Stimulated activated naive CD8-positive, alpha-beta T cell treated with anti-CD3 and anti-CD28 coated beads, Interleukin-15, amount 100 ng/mL, for 72 hours (primary cell): ENCODE data around the gene NEB.

Experiments
- ATAC-seq: fragments of 150-1000 bp; cut with Tn5 transposase; 2 replicates; pipeline ENCODE4 v1.10.0; 2021; ENCODE audit warnings: mild to moderate bottlenecking, moderate library complexity
- DNase-seq, 2 donors: peaks; one replicate each; pipeline ENCODE4 v3.0.0; 2021 to 2022
- H3K27ac Mint-ChIP-seq, 2 donors: one replicate each; pipeline ENCODE4 v1.8.0; 2022; ENCODE audit warnings: mild to moderate bottlenecking in 2 of 2, mixed read lengths in 2 of 2, moderate library complexity in 2 of 2
- H3K27me3 Mint-ChIP-seq: one replicate; pipeline ENCODE4 v1.8.0; 2022; ENCODE audit warnings: mixed read lengths
- H3K4me1 Mint-ChIP-seq: one replicate; pipeline ENCODE4 v1.8.0; 2022; ENCODE audit warnings: mild to moderate bottlenecking, mixed read lengths
- H3K4me3 Mint-ChIP-seq, 2 donors: one replicate each; pipeline ENCODE4 v1.8.0; 2022; ENCODE audit warnings: mild to moderate bottlenecking in 2 of 2, mixed read lengths in 2 of 2, moderate library complexity in 1 of 2
- H3K9me3 Mint-ChIP-seq, 2 donors: one replicate each; pipeline ENCODE4 v1.8.0; 2022; ENCODE audit warnings: mixed read lengths in 2 of 2

NEB gene

DNA sequence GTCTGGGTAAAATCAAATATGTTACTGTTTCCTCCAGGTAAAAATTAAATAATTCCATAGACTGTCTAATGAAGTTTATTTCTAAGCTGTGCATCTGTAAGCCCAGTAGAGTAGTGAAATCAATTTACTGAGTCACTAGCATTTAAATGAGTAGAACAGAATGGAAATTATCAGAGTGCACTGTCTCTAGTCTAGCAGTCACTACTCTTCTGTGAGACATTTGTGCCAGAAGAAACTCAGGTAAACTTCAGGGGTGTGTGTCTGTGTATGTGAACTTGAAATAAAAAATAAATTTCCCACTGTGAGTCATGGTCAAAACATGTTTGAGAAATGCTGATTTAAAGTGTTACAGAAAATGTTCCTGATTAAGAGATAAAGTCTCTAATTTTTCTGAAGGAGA is 178.2 kb downstream of the NEB start:
- Mint-ChIP-seq H3K27me3 (peaks cover 13% of the 10 kb centered on the region), H3K9me3 (peaks cover 6 to 18% of the 10 kb centered on the region in 2 donors), H3K27ac (no peak overlapping the region), H3K4me1 (no peaks in the 10 kb centered on the region), H3K4me3 (no peak overlapping the region)
- ATAC-seq (no peak), DNase-seq (no peak)

DNA sequence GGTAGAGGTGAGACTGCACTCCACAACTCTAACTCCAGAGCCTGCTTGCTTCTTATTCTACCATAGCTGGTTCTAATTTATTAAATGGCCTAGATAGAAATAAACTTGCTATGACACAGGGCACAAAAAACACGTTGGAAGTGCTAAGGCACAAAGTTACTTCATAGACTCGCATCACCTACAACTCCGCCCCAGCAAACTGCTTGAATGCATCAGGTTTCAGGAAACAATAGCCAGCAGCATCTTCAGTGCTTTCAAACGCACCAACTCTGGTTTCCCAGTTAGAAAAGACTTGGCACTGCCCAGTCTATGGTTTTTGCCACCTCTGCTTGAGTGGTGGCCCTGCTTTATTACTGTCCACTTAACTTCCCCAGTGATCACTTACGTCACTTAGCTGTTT is 182.0 kb downstream of the NEB start:
- no peak overlapping the region for H3K27ac Mint-ChIP-seq
- H3K4me1 Mint-ChIP-seq, result no peaks in the 10 kb centered on the region
- DNase-seq (no peak), ATAC-seq (no peak)
- peaks cover 6 to 10% of the 10 kb centered on the region in 2 donors for H3K9me3 Mint-ChIP-seq
- H3K4me3 Mint-ChIP-seq, result no peak overlapping the region
- peaks cover 13% of the 10 kb centered on the region for H3K27me3 Mint-ChIP-seq

DNA sequence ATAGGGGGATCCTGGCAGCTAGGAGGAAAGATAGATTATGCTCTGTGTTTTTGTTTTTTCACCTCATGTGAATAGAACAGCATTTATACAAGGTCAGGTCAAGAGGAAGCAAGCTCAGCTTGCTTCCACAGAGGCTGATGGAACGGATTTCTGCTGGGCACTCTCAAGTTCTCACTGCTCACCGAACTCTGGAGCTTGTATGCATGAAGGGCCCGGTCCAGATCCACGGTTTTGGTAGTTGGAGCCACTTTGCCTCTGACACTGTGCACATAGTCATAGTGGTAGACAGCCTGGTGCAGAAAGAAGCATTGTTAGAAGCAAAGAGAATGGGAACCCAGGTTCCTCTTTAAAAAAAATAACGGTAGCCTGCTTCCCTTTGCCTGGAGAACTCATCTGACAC is 182.7 kb downstream of the NEB start:
- Mint-ChIP-seq H3K9me3 (peaks cover 2 to 3% of the 10 kb centered on the region in 2 donors), H3K27me3 (peaks cover 6% of the 10 kb centered on the region), H3K4me3 (no peak overlapping the region), H3K27ac (no peak overlapping the region), H3K4me1 (no peaks in the 10 kb centered on the region)
- ATAC-seq, result no peak
- no peak for DNase-seq

- Mint-ChIP-seq H3K27me3 (no peaks in the 10 kb centered on the region), H3K4me1 (no peaks in the 10 kb centered on the region), H3K27ac (no peak overlapping the region), H3K9me3 (no peaks in the 10 kb centered on the region), H3K4me3 (no peak overlapping the region)
- DNase-seq (no peak), ATAC-seq (no peak)
Measured at GRCh38 chr2:151549191-151549590, 185.1 kb downstream of the NEB start.

DNA sequence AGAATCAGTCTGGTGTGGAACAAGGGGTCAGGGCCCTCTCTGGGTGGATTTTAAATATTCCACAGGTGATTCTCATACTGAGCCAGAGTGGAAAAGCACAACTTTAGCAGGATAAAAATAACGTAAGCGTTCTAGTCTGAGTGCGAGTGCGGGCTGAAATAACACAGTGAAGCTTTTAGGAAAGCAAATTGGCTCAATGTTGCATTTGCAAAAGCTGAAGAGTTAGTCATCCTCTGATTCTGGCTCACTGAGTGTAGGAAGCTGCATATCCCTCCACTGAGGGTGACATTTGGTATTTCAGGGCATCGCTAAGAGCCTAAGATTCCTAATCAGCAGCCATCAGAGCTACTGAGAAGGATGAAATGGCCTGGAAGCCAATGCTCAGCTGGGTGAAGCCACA is 189.8 kb downstream of the NEB start:
- Mint-ChIP-seq H3K27me3 (no peaks in the 10 kb centered on the region), H3K27ac (no peak overlapping the region), H3K4me1 (no peaks in the 10 kb centered on the region), H3K9me3 (no peaks in the 10 kb centered on the region), H3K4me3 (no peak overlapping the region)
- DNase-seq, result no peak
- no peak for ATAC-seq

GRCh38 chr2:151543876-151544275 is 190.4 kb downstream of the NEB start:
- DNase-seq (no peak), ATAC-seq (no peak)
- Mint-ChIP-seq H3K4me3 (no peak overlapping the region), H3K4me1 (no peaks in the 10 kb centered on the region), H3K9me3 (no peaks in the 10 kb centered on the region), H3K27ac (no peak overlapping the region), H3K27me3 (no peaks in the 10 kb centered on the region)

- no peaks in the 10 kb centered on the region for H3K9me3 Mint-ChIP-seq
- no peak overlapping the region for H3K4me3 Mint-ChIP-seq
- ATAC-seq (no peak), DNase-seq (no peak)
- H3K27me3 Mint-ChIP-seq, result no peaks in the 10 kb centered on the region
- peak overlapping the region in 1 of 2 donors; percentile 33 for H3K27ac Mint-ChIP-seq
- H3K4me1 Mint-ChIP-seq, result no peaks in the 10 kb centered on the region
Measured at GRCh38 chr2:151534001-151534400, 200.3 kb downstream of the NEB start.

GRCh38 chr2:151533127-151533526 is 201.1 kb downstream of the NEB start:
- H3K4me1 Mint-ChIP-seq, result no peaks in the 10 kb centered on the region

GRCh38 chr2:151526572-151527090 is 207.6 kb downstream of the NEB start:
- no peaks in the 10 kb centered on the region for H3K9me3 Mint-ChIP-seq
- H3K27me3 Mint-ChIP-seq, result no peaks in the 10 kb centered on the region
- ATAC-seq, result no peak
- H3K4me3 Mint-ChIP-seq, result no peak overlapping the region
- H3K4me1 Mint-ChIP-seq, result no peaks in the 10 kb centered on the region
- peak overlapping the region in 1 of 2 donors; percentile 42 for H3K27ac Mint-ChIP-seq
- DNase-seq, result no peak

More at GRCh38 chr2:151533127-151533526, 201.1 kb downstream of the NEB start:
- Mint-ChIP-seq H3K27me3 (no peaks in the 10 kb centered on the region), H3K27ac (no peak overlapping the region), H3K4me3 (no peak overlapping the region), H3K9me3 (no peaks in the 10 kb centered on the region)
- ATAC-seq (no peak), DNase-seq (no peak)

- Mint-ChIP-seq H3K4me1 (no peaks in the 10 kb centered on the region), H3K4me3 (no peak overlapping the region), H3K27me3 (no peaks in the 10 kb centered on the region), H3K27ac (no peak overlapping the region), H3K9me3 (no peaks in the 10 kb centered on the region)
- DNase-seq, result no peak
- no peak for ATAC-seq
Measured at GRCh38 chr2:151525821-151526373, 208.4 kb downstream of the NEB start.

GRCh38 chr2:151523850-151524249 is 210.4 kb downstream of the NEB start:
- DNase-seq, result no peak
- Mint-ChIP-seq H3K4me3 (no peak overlapping the region), H3K27ac (no peak overlapping the region), H3K4me1 (no peaks in the 10 kb centered on the region), H3K9me3 (no peaks in the 10 kb centered on the region), H3K27me3 (no peaks in the 10 kb centered on the region)
- no peak for ATAC-seq

DNA sequence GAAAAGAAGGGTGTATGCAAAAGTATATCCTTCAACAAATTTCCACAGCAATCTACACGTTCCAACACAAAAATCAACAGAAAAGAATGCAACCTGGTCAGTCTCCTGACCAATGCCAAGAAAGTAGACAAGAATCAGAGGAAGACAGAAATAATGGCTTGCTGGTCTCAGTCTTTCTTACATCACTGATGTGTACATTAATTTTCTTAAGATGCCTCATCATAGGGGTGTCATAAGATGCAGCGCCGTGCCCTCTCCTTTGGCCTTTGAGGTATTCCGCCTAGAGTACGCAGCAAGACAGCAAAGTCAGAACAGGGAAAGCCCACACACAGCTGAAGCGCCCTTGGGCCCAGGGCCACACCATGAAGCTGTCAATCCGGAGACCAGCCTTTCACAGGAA is 211.7 kb downstream of the NEB start:
- H3K27ac Mint-ChIP-seq, result no peak overlapping the region

GRCh38 chr2:151520976-151521375 is 213.3 kb downstream of the NEB start:
- H3K4me3 Mint-ChIP-seq, result no peak overlapping the region
- no peak overlapping the region for H3K27ac Mint-ChIP-seq
- no peak for ATAC-seq
- H3K9me3 Mint-ChIP-seq, result no peaks in the 10 kb centered on the region
- H3K4me1 Mint-ChIP-seq, result no peaks in the 10 kb centered on the region
- DNase-seq, result no peak
- H3K27me3 Mint-ChIP-seq, result no peaks in the 10 kb centered on the region

More for the DNA sequence above, 211.7 kb downstream of the NEB start:
- Mint-ChIP-seq H3K4me3 (no peak overlapping the region), H3K9me3 (no peaks in the 10 kb centered on the region), H3K27me3 (no peaks in the 10 kb centered on the region), H3K4me1 (no peaks in the 10 kb centered on the region)
- no peak for DNase-seq
- no peak for ATAC-seq

- H3K9me3 Mint-ChIP-seq, result no peaks in the 10 kb centered on the region
- H3K4me3 Mint-ChIP-seq, result no peak overlapping the region
- H3K27ac Mint-ChIP-seq, result no peak overlapping the region
- H3K27me3 Mint-ChIP-seq, result no peaks in the 10 kb centered on the region
- H3K4me1 Mint-ChIP-seq, result no peaks in the 10 kb centered on the region
- ATAC-seq (no peak), DNase-seq (no peak)
Measured at GRCh38 chr2:151518802-151519201, 215.5 kb downstream of the NEB start.

DNA sequence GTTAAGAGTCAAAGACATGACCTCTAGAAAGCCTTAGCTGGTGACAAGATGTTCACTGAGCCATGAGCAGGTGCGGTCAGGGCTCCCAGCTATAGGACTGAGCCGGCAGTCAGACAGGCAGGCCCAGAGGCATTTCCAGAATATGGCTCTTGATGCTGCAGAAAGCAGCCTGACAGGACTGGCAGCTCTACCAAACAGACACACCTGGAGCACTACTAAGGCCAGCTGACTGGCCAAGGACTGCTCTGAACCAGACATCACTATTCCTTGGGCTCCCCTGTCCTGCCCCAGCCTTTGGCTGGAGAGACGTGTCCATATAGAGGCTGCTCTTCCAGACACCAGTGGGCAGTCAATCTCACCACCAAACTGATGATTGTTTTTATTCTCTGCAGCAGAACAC is 225.8 kb downstream of the NEB start:
- no peak overlapping the region for H3K4me3 Mint-ChIP-seq
- ATAC-seq (no peak), DNase-seq (no peak)
- H3K9me3 Mint-ChIP-seq, result no peaks in the 10 kb centered on the region
- H3K27ac Mint-ChIP-seq, result no peak overlapping the region
- H3K4me1 Mint-ChIP-seq, result no peaks in the 10 kb centered on the region
- no peaks in the 10 kb centered on the region for H3K27me3 Mint-ChIP-seq

- no peaks in the 10 kb centered on the region for H3K27me3 Mint-ChIP-seq
- no peaks in the 10 kb centered on the region for H3K9me3 Mint-ChIP-seq
- no peak overlapping the region for H3K27ac Mint-ChIP-seq
- H3K4me3 Mint-ChIP-seq, result no peak overlapping the region
- no peaks in the 10 kb centered on the region for H3K4me1 Mint-ChIP-seq
- ATAC-seq (no peak), DNase-seq (no peak)
Measured at GRCh38 chr2:151506170-151506569, 228.1 kb downstream of the NEB start.

DNA sequence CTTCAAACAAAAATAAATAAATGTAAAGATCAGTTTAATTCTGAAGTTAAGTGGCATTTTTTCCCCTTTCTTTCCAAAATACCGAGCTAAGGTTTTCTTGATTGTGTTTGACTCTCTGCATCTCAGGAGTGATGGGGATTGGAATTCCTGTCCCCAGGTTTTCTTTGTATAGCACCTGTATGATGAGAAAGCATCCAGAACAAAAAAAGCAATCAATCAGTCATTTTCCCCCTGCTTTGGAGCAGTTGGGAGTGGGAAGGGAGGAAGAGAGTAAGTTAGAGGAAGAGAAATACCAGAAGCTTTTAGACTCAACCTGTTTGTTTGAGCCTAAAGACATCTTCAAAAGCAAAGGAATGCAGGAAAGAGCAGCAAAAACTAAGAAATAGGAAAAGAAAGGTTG is 236.1 kb downstream of the NEB start:
- Mint-ChIP-seq H3K4me1 (no peaks in the 10 kb centered on the region), H3K4me3 (no peak overlapping the region), H3K27ac (no peak overlapping the region), H3K27me3 (no peaks in the 10 kb centered on the region), H3K9me3 (no peaks in the 10 kb centered on the region)
- ATAC-seq (no peak), DNase-seq (no peak)
